Hepatocyte (in vitro differentiated cells): ENCODE data around the gene WDPCP. TPM values are rescaled to one million over a fixed set of nuclear protein-coding genes. Genes with fewer than 3 reads are reported as not detected.

Experiments used
- DNase-seq: peaks from one replicate; pipeline ENCODE4 v3.0.0-alpha.2; 2016; ENCODE audit warnings: low spot score
- H2AFZ ChIP-seq: fragments of 200-600 bp; sonication (generic); 2 replicates; pipeline ENCODE4 v1.6.0; 2016; ENCODE audit warnings: antibody characterized with exemption, mild to moderate bottlenecking
- H3K27ac ChIP-seq: fragments of 200-600 bp; sonication (generic); 2 replicates; pipeline ENCODE4 v1.5.1; 2016; ENCODE audit warnings: mild to moderate bottlenecking
- H3K27me3 ChIP-seq: fragments of 200-600 bp; sonication (generic); 2 replicates; pipeline ENCODE4 v1.6.1; 2016
- H3K36me3 ChIP-seq: fragments of 200-600 bp; sonication (generic); replicated peaks from 2 replicates; pipeline ENCODE4 v1.5.1; 2016; ENCODE audit warnings: low read depth; ENCODE audit not compliant: insufficient read depth
- H3K4me1 ChIP-seq: fragments of 200-600 bp; sonication (generic); 2 replicates; pipeline ENCODE4 v1.5.1; 2016; ENCODE audit warnings: mild to moderate bottlenecking, moderate library complexity; ENCODE audit not compliant: insufficient read depth
- H3K4me2 ChIP-seq: fragments of 200-600 bp; sonication (generic); 2 replicates; pipeline ENCODE4 v1.6.0; 2016
- H3K4me3 ChIP-seq: fragments of 200-600 bp; sonication (generic); 2 replicates; pipeline ENCODE4 v1.5.1; 2016; ENCODE audit warnings: mild to moderate bottlenecking
- H3K79me2 ChIP-seq: fragments of 200-600 bp; sonication (generic); 2 replicates; pipeline ENCODE4 v1.6.0; 2017; ENCODE audit warnings: mild to moderate bottlenecking
- H3K9me2 ChIP-seq: fragments of 200-600 bp; sonication (generic); replicated peaks from 2 replicates; pipeline ENCODE4 v1.6.0; 2017; ENCODE audit warnings: mild to moderate bottlenecking; ENCODE audit not compliant: insufficient read depth
- H3K9me3 ChIP-seq: fragments of 200-600 bp; sonication (generic); 2 replicates; pipeline ENCODE4 v1.5.1; 2016; ENCODE audit warnings: low read depth, mild to moderate bottlenecking
- H4K20me1 ChIP-seq: fragments of 200-600 bp; sonication (generic); 2 replicates; pipeline ENCODE4 v1.6.0; 2016; ENCODE audit warnings: mild to moderate bottlenecking; ENCODE audit not compliant: insufficient read depth, poor library complexity, severe bottlenecking
- EZH2 ChIP-seq: fragments of 200-600 bp; sonication (generic); IDR thresholded peaks from 2 replicates; pipeline ENCODE4 v1.6.1; 2016; ENCODE audit warnings: antibody characterized with exemption, mild to moderate bottlenecking, borderline replicate concordance
- EZH2phosphoT487 ChIP-seq: fragments of 200-600 bp; sonication (generic); IDR thresholded peaks from one replicate; pipeline ENCODE4 v1.6.1; 2018; ENCODE audit warnings: antibody characterized with exemption, mild to moderate bottlenecking, low read depth, moderate library complexity; ENCODE audit not compliant: unreplicated experiment, severe bottlenecking
- WGBS: methylation state at CpG from one replicate; pipeline ENCODE4 v1.1.6; 2016; ENCODE audit warnings: low lambda C conversion rate; ENCODE audit errors: missing lambda C conversion rate; 5-methylcytosine and 5-hydroxymethylcytosine counted together
- polyA plus RNA-seq: library from polyadenylated mRNA; unstranded; fragments of >200 nt; fragmentation: Nextera tagmentation; extraction: Ambion mirVana; gene quantifications from 2 replicates; pipeline ENCODE4 v1.2.1, GENCODE V29; 2016
- total RNA-seq: library from RNA; depleted of rRNA; stranded (reverse); fragments of >200 nt; gene quantifications from 2 replicates; pipeline ENCODE4 v1.2.3, GENCODE V29; 2014
- TF ChIP-seq, protein P1 (sequence below): fragments of 200-600 bp; sonication (generic); IDR thresholded peaks from 2 replicates; pipeline ENCODE4 v1.5.1; 2016; ENCODE audit warnings: antibody characterized with exemption, mild to moderate bottlenecking; ENCODE audit not compliant: poor library complexity

WDPCP gene
- total and polyA plus RNA-seq, 2 experiments from 2014 or later = 4.9 to 12.8 TPM

DNA sequence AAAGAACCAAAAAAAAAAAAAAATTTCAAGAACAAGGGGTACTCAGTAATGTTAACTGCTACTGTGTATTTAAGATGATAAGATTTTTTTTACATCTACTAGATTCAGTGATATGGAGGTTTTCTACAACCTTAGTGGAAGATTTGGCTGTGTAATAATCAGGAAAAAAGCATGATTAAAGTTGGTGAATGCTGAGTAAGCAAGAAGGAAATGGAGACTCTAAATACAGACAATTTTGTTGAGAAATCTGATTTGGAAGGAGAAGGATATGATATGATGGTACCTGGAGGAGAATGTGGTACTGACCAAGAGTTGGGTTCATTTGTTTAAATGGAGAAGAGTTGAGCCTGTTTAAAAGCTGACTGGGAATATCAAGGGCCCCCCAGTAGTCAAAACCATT, 125.1 kb downstream of the WDPCP start:
- no peaks in the 10 kb centered on the region for H3K9me2 ChIP-seq
- H3K4me1 ChIP-seq = no peaks in the 10 kb centered on the region
- H3K79me2 ChIP-seq = no peaks in the 10 kb centered on the region
- DNase-seq = no peak
- H3K27ac ChIP-seq = no peak overlapping the region
- TF ChIP-seq EZH2 (no peak), EZH2phosphoT487 (no peak)
- TF ChIP-seq, protein P1, sequence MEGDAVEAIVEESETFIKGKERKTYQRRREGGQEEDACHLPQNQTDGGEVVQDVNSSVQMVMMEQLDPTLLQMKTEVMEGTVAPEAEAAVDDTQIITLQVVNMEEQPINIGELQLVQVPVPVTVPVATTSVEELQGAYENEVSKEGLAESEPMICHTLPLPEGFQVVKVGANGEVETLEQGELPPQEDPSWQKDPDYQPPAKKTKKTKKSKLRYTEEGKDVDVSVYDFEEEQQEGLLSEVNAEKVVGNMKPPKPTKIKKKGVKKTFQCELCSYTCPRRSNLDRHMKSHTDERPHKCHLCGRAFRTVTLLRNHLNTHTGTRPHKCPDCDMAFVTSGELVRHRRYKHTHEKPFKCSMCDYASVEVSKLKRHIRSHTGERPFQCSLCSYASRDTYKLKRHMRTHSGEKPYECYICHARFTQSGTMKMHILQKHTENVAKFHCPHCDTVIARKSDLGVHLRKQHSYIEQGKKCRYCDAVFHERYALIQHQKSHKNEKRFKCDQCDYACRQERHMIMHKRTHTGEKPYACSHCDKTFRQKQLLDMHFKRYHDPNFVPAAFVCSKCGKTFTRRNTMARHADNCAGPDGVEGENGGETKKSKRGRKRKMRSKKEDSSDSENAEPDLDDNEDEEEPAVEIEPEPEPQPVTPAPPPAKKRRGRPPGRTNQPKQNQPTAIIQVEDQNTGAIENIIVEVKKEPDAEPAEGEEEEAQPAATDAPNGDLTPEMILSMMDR = no peak
- no peak overlapping the region for H3K4me3 ChIP-seq
- no peaks in the 10 kb centered on the region for H4K20me1 ChIP-seq
- no peak overlapping the region for H2AFZ ChIP-seq
- no peaks in the 10 kb centered on the region for H3K36me3 ChIP-seq
- no peaks in the 10 kb centered on the region for H3K27me3 ChIP-seq
- no peaks in the 10 kb centered on the region for H3K9me3 ChIP-seq
- no peak overlapping the region for H3K4me2 ChIP-seq

DNA sequence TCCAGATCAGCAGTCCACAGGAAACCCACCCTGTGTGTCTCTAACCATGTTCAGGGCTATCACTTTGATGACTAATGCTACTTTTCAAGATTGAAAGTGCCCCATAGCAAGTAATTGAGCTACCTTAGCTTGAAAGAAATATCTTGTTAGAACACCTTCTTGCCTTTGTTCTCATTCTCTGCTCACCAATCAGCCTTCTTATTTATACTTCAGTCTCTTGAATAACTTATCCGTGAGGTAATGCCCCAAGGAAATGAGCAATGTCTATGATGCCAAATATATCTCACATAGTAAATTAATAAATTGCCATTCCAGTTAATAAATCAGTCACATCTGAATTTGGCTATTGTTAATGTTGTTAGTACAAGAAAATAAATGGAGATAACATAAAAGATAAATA, 141.6 kb downstream of the WDPCP start:
- Histone ChIP-seq H3K79me2 (no peaks in the 10 kb centered on the region), H2AFZ (no peak overlapping the region), H3K27ac (no peak overlapping the region), H3K36me3 (no peaks in the 10 kb centered on the region), H4K20me1 (no peaks in the 10 kb centered on the region), H3K9me2 (no peaks in the 10 kb centered on the region), H3K4me1 (no peaks in the 10 kb centered on the region), H3K9me3 (no peaks in the 10 kb centered on the region), H3K27me3 (no peaks in the 10 kb centered on the region), H3K4me3 (no peak overlapping the region), H3K4me2 (no peak overlapping the region)
- TF ChIP-seq, protein P1 = no peak
- no peak for TF ChIP-seq EZH2phosphoT487
- no peak for TF ChIP-seq EZH2
- WGBS = 95% methylated on average over 1 of the region's 1 CpG
- DNase-seq = no peak

DNA sequence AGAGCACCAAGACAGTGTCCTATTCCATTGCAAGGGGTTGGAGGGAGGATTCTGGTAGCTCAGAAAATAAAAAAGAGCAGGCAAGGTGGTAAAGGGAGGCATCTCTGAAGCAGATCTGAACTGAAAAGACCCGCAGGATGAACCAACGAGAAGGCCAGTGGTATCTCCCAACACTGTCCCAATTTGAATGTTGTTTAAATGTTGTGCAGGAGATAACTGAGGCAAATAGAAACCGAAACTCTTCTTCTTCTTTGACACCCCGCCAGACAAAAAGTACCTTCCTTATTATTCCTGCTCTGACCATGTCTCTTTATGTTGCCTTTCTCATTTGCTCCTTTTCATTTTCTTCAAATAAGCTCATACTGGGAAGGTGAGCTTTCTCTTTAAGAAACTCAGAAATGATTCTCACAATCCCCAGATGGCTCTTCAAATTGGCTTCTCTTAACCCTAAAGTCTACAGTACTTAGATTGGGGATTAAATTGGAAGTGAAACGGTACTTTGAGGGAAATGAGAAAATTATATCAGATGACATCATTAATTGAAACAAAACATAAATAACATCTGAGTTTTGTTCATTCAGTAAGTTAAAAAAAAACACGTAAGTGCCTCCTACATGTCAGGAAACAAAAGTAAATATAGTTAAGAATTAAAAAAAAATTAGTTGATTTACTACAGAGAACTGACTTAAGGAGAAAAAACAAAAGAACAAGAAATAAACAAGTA, 143.6 kb downstream of the WDPCP start:
- H3K36me3 ChIP-seq = no peaks in the 10 kb centered on the region
- TF ChIP-seq, protein P1 = no peak
- TF ChIP-seq EZH2 (no peak), EZH2phosphoT487 (no peak)
- H3K4me1 ChIP-seq = no peaks in the 10 kb centered on the region
- H3K9me2 ChIP-seq = no peaks in the 10 kb centered on the region
- H3K9me3 ChIP-seq = no peaks in the 10 kb centered on the region
- DNase-seq = no peak
- H3K4me3 ChIP-seq = no peak overlapping the region
- H2AFZ ChIP-seq = no peak overlapping the region
- 87% methylated on average over 6 of the region's 6 CpGs for WGBS
- no peaks in the 10 kb centered on the region for H3K79me2 ChIP-seq
- no peaks in the 10 kb centered on the region for H4K20me1 ChIP-seq
- no peak overlapping the region for H3K27ac ChIP-seq
- H3K27me3 ChIP-seq = no peaks in the 10 kb centered on the region
- no peak overlapping the region for H3K4me2 ChIP-seq

DNA sequence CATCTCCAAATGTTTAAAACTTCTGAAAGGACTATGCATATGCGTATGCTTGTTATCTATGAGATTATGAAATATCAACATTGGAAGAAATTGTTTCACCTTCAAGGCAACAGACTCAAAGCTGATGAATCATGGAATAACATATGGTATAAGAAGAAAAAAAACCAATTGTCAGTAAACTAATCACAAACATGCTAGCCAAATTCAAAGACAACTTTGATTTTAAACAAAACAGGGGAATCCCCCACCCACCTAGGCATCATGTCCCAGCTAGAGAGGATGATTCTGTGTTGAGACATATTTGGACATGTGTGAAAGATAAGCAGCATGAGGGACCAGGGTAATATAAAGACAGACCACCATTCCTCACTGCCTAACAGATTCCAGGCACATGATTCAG, 147.7 kb downstream of the WDPCP start:
- H3K4me3 ChIP-seq = no peak overlapping the region
- no peak for TF ChIP-seq EZH2phosphoT487
- TF ChIP-seq, protein P1 = no peak
- TF ChIP-seq EZH2 = no peak
- no peaks in the 10 kb centered on the region for H3K36me3 ChIP-seq
- H3K27ac ChIP-seq = no peak overlapping the region
- WGBS = 86% methylated on average over 1 of the region's 1 CpG
- H3K79me2 ChIP-seq = no peaks in the 10 kb centered on the region
- H2AFZ ChIP-seq = no peak overlapping the region
- no peaks in the 10 kb centered on the region for H3K9me3 ChIP-seq
- DNase-seq = no peak
- no peak overlapping the region for H3K4me2 ChIP-seq
- H3K27me3 ChIP-seq = no peaks in the 10 kb centered on the region
- H3K9me2 ChIP-seq = no peaks in the 10 kb centered on the region
- no peaks in the 10 kb centered on the region for H3K4me1 ChIP-seq
- H4K20me1 ChIP-seq = no peaks in the 10 kb centered on the region
